ENCODE results near the gene COMMD2. TPM values are rescaled to one million over a fixed set of nuclear protein-coding genes. Genes with fewer than 3 reads are reported as not detected.

Gene COMMD2
- total and polyA plus RNA-seq, 7 experiments from 2014 or later = 29.9 to 77.5 (median 39.6) TPM

DNA sequence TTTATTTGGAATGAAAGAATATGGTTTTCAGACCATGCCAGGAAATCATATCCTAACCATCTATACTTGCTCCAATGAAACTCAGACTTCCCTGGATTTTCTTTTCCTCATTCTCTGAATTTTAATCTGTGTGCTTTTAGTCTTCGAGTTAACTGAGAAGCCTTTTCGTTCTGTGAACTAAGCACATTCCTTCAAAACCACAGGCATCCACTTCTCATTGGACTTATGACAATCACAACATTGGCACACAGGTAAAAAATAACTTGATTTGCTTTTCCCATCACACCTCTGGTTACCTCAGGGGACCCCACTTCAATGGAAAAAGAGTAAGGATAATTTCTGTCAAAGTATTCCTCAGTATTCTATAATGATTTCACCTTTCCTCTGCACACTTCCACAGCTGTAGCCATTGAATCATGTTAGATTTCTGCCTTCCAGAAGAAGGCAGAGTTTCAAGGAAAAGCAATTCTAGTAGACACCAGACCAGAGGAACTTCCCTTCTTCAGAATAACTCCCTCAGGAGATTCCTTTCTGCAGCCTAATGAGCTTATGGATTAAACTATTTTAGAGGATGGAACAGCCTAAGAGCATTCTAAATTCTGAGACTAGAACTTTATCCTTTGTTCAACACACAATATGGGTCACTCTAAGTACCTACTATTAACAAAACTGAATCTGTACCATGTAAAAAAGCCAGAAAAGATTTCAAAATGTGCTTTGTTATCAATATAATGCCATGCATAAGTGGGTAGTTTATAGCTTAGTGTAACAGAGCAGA is 15.9 kb downstream of the COMMD2 start:
- Mint-ChIP-seq H3K36me3 (peaks cover 4 to 23% (median 8%) of the 10 kb centered on the region in 5 donors), H3K27me3 (no peaks in the 10 kb centered on the region), H3K4me3 (no peak overlapping the region), H3K27ac (no peak overlapping the region), H3K4me1 (peaks cover 0 to 7% (median 0%) of the 10 kb centered on the region in 7 donors), H3K9me3 (peaks cover 0 to 1% (median 0%) of the 10 kb centered on the region in 11 donors)
- Histone ChIP-seq H3K4me1 (ENCODE audit: control insufficient read depth in 2 of 2, insufficient read depth in 2 of 2, low read length in 2 of 2) (no peaks in the 10 kb centered on the region), H3K27ac (ENCODE audit: low read depth, low read length) (no peak overlapping the region), H3K36me3 (ENCODE audit: control insufficient read depth in 2 of 3, insufficient read depth in 3 of 3, low read length in 3 of 3) (peaks cover 3 to 6% (median 4%) of the 10 kb centered on the region in 3 experiments), H3K27me3 (ENCODE audit: control insufficient read depth in 2 of 2, insufficient read depth in 2 of 2, low read length in 2 of 2) (no peaks in the 10 kb centered on the region), H3K4me3 (ENCODE audit: low read length) (no peak overlapping the region), H3K9me3 (ENCODE audit: control insufficient read depth in 2 of 3, low read length in 3 of 3) (no peaks in the 10 kb centered on the region)
- no peak for ATAC-seq
- ChIA-PET CTCF (interaction anchor here (0.6 kb wide), 1 partner anchor 59 kb away, joined by 3 read pairs; no protein-coding TSS in a partner anchor), POLR2A (no interaction called here)
- DNase-seq = no peak
- intact Hi-C loops (cut with micrococcal nuclease) = no loop called here

DNA sequence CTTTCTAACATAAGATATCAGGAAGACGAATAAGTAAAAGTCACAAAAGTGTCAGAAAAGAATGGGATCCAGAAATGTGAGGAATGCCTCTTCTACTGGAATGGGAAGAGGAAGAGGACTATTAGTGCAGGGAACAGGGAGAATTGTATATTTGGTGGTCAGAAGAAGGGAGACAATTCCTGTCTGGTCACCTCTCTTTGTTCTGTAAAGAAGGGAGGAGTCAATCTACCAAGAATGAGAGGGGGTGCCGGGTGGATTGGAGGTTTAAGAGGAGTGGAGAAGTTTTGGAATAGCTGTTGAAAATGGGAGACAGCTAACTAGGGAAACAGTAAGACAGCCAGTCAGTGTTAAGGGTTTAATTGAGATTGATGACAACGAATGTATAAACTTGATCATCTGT is 20.1 kb downstream of the COMMD2 start:
- DNase-seq = no peak
- Mint-ChIP-seq H3K9me3 (no peaks in the 10 kb centered on the region), H3K36me3 (peaks cover 0 to 6% (median 0%) of the 10 kb centered on the region in 5 donors), H3K27me3 (peaks cover 0 to 4% (median 0%) of the 10 kb centered on the region in 5 donors), H3K4me1 (no peaks in the 10 kb centered on the region), H3K4me3 (no peak overlapping the region), H3K27ac (no peak overlapping the region)
- Histone ChIP-seq H3K4me1 (ENCODE audit: control insufficient read depth in 2 of 2, insufficient read depth in 2 of 2, low read length in 2 of 2) (no peaks in the 10 kb centered on the region), H3K27me3 (ENCODE audit: control insufficient read depth in 2 of 2, insufficient read depth in 2 of 2, low read length in 2 of 2) (no peaks in the 10 kb centered on the region), H3K27ac (ENCODE audit: low read depth, low read length) (no peak overlapping the region), H3K9me3 (ENCODE audit: control insufficient read depth in 2 of 3, low read length in 3 of 3) (no peaks in the 10 kb centered on the region), H3K36me3 (ENCODE audit: control insufficient read depth in 2 of 3, insufficient read depth in 3 of 3, low read length in 3 of 3) (no peaks in the 10 kb centered on the region), H3K4me3 (ENCODE audit: low read length) (no peak overlapping the region)
- CTCF ChIA-PET = no interaction called here
- POLR2A ChIA-PET = no interaction called here
- no peak for ATAC-seq
- intact Hi-C loops (cut with micrococcal nuclease) = no loop called here

DNA sequence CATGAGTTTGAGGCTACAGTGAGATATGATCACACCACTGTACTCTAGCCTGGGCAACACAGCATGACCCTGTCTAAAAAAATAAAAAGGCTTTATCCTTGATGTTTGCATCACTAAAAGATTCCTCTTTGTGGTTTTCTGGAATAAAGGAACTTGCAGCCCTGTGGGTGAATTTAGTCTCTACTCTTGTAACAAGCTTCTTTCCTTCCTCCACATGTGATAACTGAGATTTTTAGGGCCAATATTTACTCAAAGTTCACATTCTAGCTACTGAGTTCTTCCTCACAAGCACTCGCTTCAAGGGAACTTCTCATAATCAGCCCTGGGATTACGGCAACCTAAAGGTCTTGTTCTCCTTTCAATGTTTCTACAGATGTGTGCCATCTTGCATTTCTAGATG is 24.6 kb downstream of the COMMD2 start:
- H3K9me3 Mint-ChIP-seq = peaks cover 0 to 14% (median 3%) of the 10 kb centered on the region in 11 donors
- Histone ChIP-seq H3K4me1 (ENCODE audit: control insufficient read depth in 2 of 2, insufficient read depth in 2 of 2, low read length in 2 of 2) (no peaks in the 10 kb centered on the region), H3K9me3 (ENCODE audit: control insufficient read depth in 2 of 3, low read length in 3 of 3) (no peaks in the 10 kb centered on the region), H3K4me3 (ENCODE audit: low read length) (no peak overlapping the region), H3K36me3 (ENCODE audit: control insufficient read depth in 2 of 3, insufficient read depth in 3 of 3, low read length in 3 of 3) (no peaks in the 10 kb centered on the region), H3K27me3 (ENCODE audit: control insufficient read depth in 2 of 2, insufficient read depth in 2 of 2, low read length in 2 of 2) (no peaks in the 10 kb centered on the region), H3K27ac (ENCODE audit: low read depth, low read length) (no peak overlapping the region)
- H3K36me3 Mint-ChIP-seq = peaks cover 0 to 19% (median 13%) of the 10 kb centered on the region in 5 donors
- DNase-seq (no peak), ATAC-seq (no peak)
- intact Hi-C loops (cut with micrococcal nuclease) = no loop called here
- ChIA-PET POLR2A (interaction anchor here (0.8 kb wide), 1 partner anchor 24 kb away, joined by 3 read pairs; no protein-coding TSS in a partner anchor), CTCF (no interaction called here)
- peaks cover 0 to 3% (median 0%) of the 10 kb centered on the region in 7 donors for H3K4me1 Mint-ChIP-seq
- H3K27me3 Mint-ChIP-seq = peaks cover 0 to 12% (median 4%) of the 10 kb centered on the region in 5 donors
- H3K27ac Mint-ChIP-seq = no peak overlapping the region
- H3K4me3 Mint-ChIP-seq = no peak overlapping the region

DNA sequence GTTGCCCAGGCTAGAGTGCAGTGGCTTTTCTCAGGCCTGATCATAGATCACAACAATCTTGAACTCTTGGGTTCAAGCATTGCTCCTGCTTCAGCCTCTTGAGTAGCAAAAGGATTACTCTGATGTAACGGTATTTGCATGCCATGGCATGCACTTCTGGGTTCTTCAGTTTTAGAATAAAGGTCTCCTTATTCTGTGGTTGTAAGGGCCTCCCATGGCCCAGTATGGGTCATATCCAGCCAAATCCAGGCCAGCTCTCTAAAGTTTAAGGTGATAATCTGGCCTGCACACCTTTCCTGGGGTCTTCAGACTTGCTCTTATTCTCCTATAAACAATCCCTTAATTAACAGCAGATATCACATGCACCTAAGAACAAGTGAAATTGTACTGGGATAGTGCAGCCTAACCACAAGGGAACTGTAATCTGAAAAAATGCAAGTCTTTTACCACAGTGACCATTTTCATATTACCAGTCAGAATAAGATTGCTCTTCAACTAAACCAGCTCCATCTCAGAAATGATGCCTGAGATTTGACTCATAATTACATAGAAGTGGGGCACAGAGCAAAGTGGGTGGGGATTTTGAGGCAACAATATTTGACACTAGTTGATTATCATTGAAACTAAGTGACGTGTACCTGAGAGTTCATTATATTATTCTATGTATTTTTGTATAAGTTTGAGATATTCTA is 25.4 kb downstream of the COMMD2 start:
- intact Hi-C loops (cut with micrococcal nuclease) = no loop called here
- POLR2A ChIA-PET = interaction anchor here (0.8 kb wide), 1 partner anchor 25 kb away, joined by 3 read pairs; no protein-coding TSS in a partner anchor
- H3K9me3 Mint-ChIP-seq = peaks cover 0 to 21% (median 4%) of the 10 kb centered on the region in 11 donors

DNA sequence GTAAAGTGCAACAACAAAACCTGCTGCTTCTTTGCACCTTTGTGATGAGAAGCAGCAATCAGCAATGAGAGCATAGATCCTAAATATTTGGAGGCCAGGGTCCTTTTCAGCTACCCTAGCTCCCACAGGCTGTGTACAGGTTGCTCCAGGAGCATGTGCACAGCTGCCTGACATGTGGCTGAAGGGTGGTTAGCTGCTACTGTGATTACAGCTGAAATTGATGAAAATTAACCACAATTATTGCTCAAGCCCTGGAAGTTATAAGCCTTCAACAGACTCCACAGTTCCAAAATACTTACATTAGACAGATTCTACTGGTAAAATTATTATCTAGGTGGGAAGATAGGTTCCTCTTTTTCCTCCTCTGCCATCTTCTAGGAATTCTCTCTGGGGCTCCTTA is 28.5 kb downstream of the COMMD2 start:
- Histone ChIP-seq H3K27ac (ENCODE audit: low read depth, low read length) (no peak overlapping the region), H3K4me3 (ENCODE audit: low read length) (no peak overlapping the region), H3K4me1 (ENCODE audit: control insufficient read depth in 2 of 2, insufficient read depth in 2 of 2, low read length in 2 of 2) (no peaks in the 10 kb centered on the region), H3K36me3 (ENCODE audit: control insufficient read depth in 2 of 3, insufficient read depth in 3 of 3, low read length in 3 of 3) (no peaks in the 10 kb centered on the region), H3K9me3 (ENCODE audit: control insufficient read depth in 2 of 3, low read length in 3 of 3) (no peaks in the 10 kb centered on the region), H3K27me3 (ENCODE audit: control insufficient read depth in 2 of 2, insufficient read depth in 2 of 2, low read length in 2 of 2) (no peaks in the 10 kb centered on the region)
- H3K4me1 Mint-ChIP-seq = peaks cover 0 to 3% (median 0%) of the 10 kb centered on the region in 7 donors
- no peak for ATAC-seq
- peaks cover 0 to 35% (median 11%) of the 10 kb centered on the region in 11 donors for H3K9me3 Mint-ChIP-seq
- ChIA-PET CTCF (no interaction called here), POLR2A (no interaction called here)
- peaks cover 0 to 26% (median 4%) of the 10 kb centered on the region in 5 donors for H3K27me3 Mint-ChIP-seq
- DNase-seq = no peak
- H3K27ac Mint-ChIP-seq = no peak overlapping the region
- H3K4me3 Mint-ChIP-seq = no peak overlapping the region
- intact Hi-C loops (cut with micrococcal nuclease) = no loop called here
- peaks cover 0 to 22% (median 13%) of the 10 kb centered on the region in 5 donors for H3K36me3 Mint-ChIP-seq

More for the DNA sequence above, 25.4 kb downstream of the COMMD2 start:
- Mint-ChIP-seq H3K27me3 (peaks cover 0 to 18% (median 4%) of the 10 kb centered on the region in 5 donors), H3K4me3 (no peak overlapping the region), H3K36me3 (peaks cover 0 to 22% (median 13%) of the 10 kb centered on the region in 5 donors), H3K27ac (no peak overlapping the region), H3K4me1 (peaks cover 0 to 3% (median 0%) of the 10 kb centered on the region in 7 donors)
- Histone ChIP-seq H3K36me3 (ENCODE audit: control insufficient read depth in 2 of 3, insufficient read depth in 3 of 3, low read length in 3 of 3) (no peaks in the 10 kb centered on the region), H3K27ac (ENCODE audit: low read depth, low read length) (no peak overlapping the region), H3K4me3 (ENCODE audit: low read length) (no peak overlapping the region), H3K27me3 (ENCODE audit: control insufficient read depth in 2 of 2, insufficient read depth in 2 of 2, low read length in 2 of 2) (no peaks in the 10 kb centered on the region), H3K4me1 (ENCODE audit: control insufficient read depth in 2 of 2, insufficient read depth in 2 of 2, low read length in 2 of 2) (no peaks in the 10 kb centered on the region), H3K9me3 (ENCODE audit: control insufficient read depth in 2 of 3, low read length in 3 of 3) (no peaks in the 10 kb centered on the region)
- no peak for ATAC-seq
- no peak for DNase-seq
- CTCF ChIA-PET = no interaction called here

DNA sequence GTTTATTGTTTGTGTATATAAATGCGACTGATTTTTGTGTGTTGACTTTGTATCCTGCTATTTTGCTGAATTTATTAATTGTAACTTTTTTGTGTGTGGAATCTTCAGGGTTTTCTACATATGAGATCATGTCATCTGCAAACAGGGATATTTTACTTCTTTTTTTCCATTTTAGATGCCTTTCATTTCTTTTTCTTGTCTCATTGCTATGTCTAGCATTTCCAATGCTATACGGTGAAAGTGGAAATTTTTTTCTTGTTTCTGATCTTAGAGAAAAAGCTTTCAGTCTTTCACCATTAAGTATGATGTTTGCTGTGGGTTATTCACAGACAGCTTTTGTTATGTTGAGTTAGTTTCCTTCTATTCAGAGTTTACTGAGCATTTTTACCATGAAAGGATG is 31.4 kb downstream of the COMMD2 start:
- H3K4me3 Mint-ChIP-seq = no peak overlapping the region
- Histone ChIP-seq H3K4me1 (ENCODE audit: control insufficient read depth in 2 of 2, insufficient read depth in 2 of 2, low read length in 2 of 2) (no peaks in the 10 kb centered on the region), H3K9me3 (ENCODE audit: control insufficient read depth in 2 of 3, low read length in 3 of 3) (no peaks in the 10 kb centered on the region), H3K36me3 (ENCODE audit: control insufficient read depth in 2 of 3, insufficient read depth in 3 of 3, low read length in 3 of 3) (no peaks in the 10 kb centered on the region), H3K27me3 (ENCODE audit: control insufficient read depth in 2 of 2, insufficient read depth in 2 of 2, low read length in 2 of 2) (no peaks in the 10 kb centered on the region), H3K27ac (ENCODE audit: low read depth, low read length) (no peak overlapping the region), H3K4me3 (ENCODE audit: low read length) (no peak overlapping the region)
- CTCF ChIA-PET = no interaction called here
- H3K9me3 Mint-ChIP-seq = peaks cover 0 to 35% (median 11%) of the 10 kb centered on the region in 11 donors
- no peaks in the 10 kb centered on the region for H3K4me1 Mint-ChIP-seq
- no peak for DNase-seq
- intact Hi-C loops (cut with micrococcal nuclease) = no loop called here
- no peak overlapping the region for H3K27ac Mint-ChIP-seq
- no peak for ATAC-seq
- H3K27me3 Mint-ChIP-seq = peaks cover 0 to 26% (median 3%) of the 10 kb centered on the region in 5 donors
- peaks cover 0 to 22% (median 13%) of the 10 kb centered on the region in 5 donors for H3K36me3 Mint-ChIP-seq
- POLR2A ChIA-PET = no interaction called here
